GM12864 (cell line): ENCODE results near the gene OR8H1.

Source experiments
- DNase-seq: peaks from one replicate; pipeline ENCODE4 v3.0.0-alpha.2; 2011; ENCODE audit warnings: low read depth
- H3K4me3 ChIP-seq: 2 replicates; pipeline ENCODE4 v1.5.1; 2011; ENCODE audit warnings: mild to moderate bottlenecking, low read depth, low read length, control low read depth
- CTCF ChIP-seq: IDR thresholded peaks from 2 replicates; pipeline ENCODE4 v1.5.1; 2011; ENCODE audit warnings: low read depth, mild to moderate bottlenecking, moderate library complexity, low read length, control low read depth, inconsistent platforms; ENCODE audit errors: missing control alignments

Gene OR8H1

GRCh38 chr11:56296898-56297297 is 4.8 kb upstream of the OR8H1 start:
- no peak for DNase-seq
- no peak overlapping the region for H3K4me3 ChIP-seq
- TF ChIP-seq CTCF: no peak

DNA sequence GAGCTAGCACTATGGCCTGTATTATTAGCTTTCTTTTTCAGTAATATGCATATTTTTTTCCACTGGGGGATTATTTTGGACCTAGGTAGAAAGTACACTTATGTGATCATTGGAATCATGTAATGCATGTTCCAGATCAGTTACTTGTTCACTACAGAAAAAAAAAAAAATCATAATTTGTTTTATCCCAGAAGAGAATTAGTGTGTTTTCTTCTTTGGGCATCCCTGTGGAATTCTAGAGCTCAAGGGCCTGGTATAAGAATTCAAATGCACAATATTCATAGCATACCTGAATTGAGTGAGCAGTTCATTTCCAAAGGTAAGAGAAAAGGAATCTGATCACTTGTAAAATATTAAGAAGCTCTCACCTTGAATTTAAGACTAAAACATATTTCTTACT is 18.2 kb downstream of the OR8H1 start, which contains the start of gene OR5T1:
OR5T1 (plus strand) TSS at position 301 of the 400 bp plus-strand sequence. CDS start 1,485 bp downstream, outside the sequence.
- DNase-seq: no peak
- TF ChIP-seq CTCF: no peak
- H3K4me3 ChIP-seq: no peak within 1 kb of the TSS

- no peak for DNase-seq
- TF ChIP-seq CTCF: no peak
- no peak overlapping the region for H3K4me3 ChIP-seq
Measured at GRCh38 chr11:56271092-56271491, 21.0 kb downstream of the OR8H1 start.

DNA sequence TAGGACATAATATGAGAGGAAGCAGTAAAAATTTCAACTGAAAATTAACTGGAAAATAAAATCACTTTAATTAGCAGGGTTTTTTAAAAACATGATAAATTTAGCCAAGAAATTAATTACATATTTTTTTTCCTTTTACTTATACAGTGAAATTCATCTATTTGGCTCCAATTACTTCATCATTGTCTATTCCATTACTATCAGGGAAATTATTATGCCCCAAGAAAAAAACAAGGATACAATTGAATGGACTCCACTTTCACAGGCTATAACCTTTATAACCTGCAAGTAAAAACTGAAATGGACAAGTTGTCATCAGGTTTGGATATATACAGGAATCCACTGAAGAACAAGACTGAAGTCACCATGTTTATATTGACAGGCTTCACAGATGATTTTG is 40.1 kb downstream of the OR8H1 start, which contains the start of gene OR5T3:
OR5T3 (plus strand) TSS at position 301 of the 400 bp plus-strand sequence; CDS start at position 301, 0 bp downstream.
- TF ChIP-seq CTCF: no peak
- no peak within 1 kb of the TSS for H3K4me3 ChIP-seq
- DNase-seq: no peak
